CD14-positive monocyte (primary cell): ENCODE data around the gene GLCE. TPM values are rescaled to one million over a fixed set of nuclear protein-coding genes. Genes with fewer than 3 reads are reported as not detected.

Experiments used
- DNase-seq, 3 donors: peaks; one replicate each; pipeline ENCODE4 v3.0.0-alpha.2; 2011 to 2022
- H2AFZ ChIP-seq: 2 replicates; pipeline ENCODE4 v1.6.0; 2012; ENCODE audit warnings: mild to moderate bottlenecking, low read depth, low read length, inconsistent platforms; ENCODE audit not compliant: insufficient read depth, poor library complexity, severe bottlenecking
- H3K27ac ChIP-seq, 2 donors: 1 replicate in 1 of 2; 2 replicates in 1 of 2; pipeline ENCODE4 v1.5.1; 2012 to 2013; ENCODE audit warnings: low read length in 2 of 2, control low read depth in 1 of 2, inconsistent platforms in 1 of 2, low read depth in 1 of 2, mild to moderate bottlenecking in 1 of 2
- H3K27me3 ChIP-seq, 2 donors: one replicate each; pipeline versions ENCODE4 v1.6.0 to v1.6.1; 2011 to 2013; ENCODE audit warnings: low read length in 2 of 2; ENCODE audit not compliant: control insufficient read depth in 2 of 2, insufficient read depth in 2 of 2
- H3K36me3 ChIP-seq, 2 donors: replicated peaks in 1 of 2; 1 replicate in 1 of 2; 2 replicates in 1 of 2; pipeline versions ENCODE4 v1.5.1 to v1.6.1; 2012 to 2013; ENCODE audit warnings: low read length in 2 of 2, control low read depth in 1 of 2, inconsistent platforms in 1 of 2, mild to moderate bottlenecking in 1 of 2; ENCODE audit not compliant: insufficient read depth in 2 of 2, control insufficient read depth in 1 of 2
- H3K4me1 ChIP-seq, 2 donors: 1 replicate in 1 of 2; 2 replicates in 1 of 2; pipeline versions ENCODE4 v1.5.1 to v1.6.1; 2012 to 2013; ENCODE audit warnings: low read length in 2 of 2, control low read depth in 1 of 2, inconsistent platforms in 1 of 2, mild to moderate bottlenecking in 1 of 2, moderate library complexity in 1 of 2; ENCODE audit not compliant: insufficient read depth in 2 of 2, control insufficient read depth in 1 of 2
- H3K4me2 ChIP-seq: replicated peaks from 2 replicates; pipeline ENCODE3; 2012; ENCODE audit warnings: low read length, moderate library complexity, mild to moderate bottlenecking; ENCODE audit not compliant: poor library complexity, severe bottlenecking; ENCODE audit errors: extremely low read depth
- H3K4me3 ChIP-seq, 3 experiments: fragments of 200-600 bp in 1 of 3; sonication (generic) in 1 of 3; replicated peaks in 1 of 3; 1 replicate in 2 of 3; 2 replicates in 1 of 3; pipeline ENCODE4 v1.5.1; 2011 to 2013; ENCODE audit warnings: low read length in 3 of 3, mild to moderate bottlenecking in 3 of 3, control low read depth in 2 of 3, low read depth in 2 of 3, inconsistent platforms in 1 of 3, moderate library complexity in 1 of 3
- H3K79me2 ChIP-seq: 2 replicates; pipeline ENCODE4 v1.6.0; 2012; ENCODE audit warnings: mild to moderate bottlenecking, control low read depth, inconsistent platforms, low read length, moderate library complexity; ENCODE audit not compliant: insufficient read depth
- H3K9ac ChIP-seq: 2 replicates; pipeline ENCODE4 v1.6.0; 2017; ENCODE audit warnings: low read length, mild to moderate bottlenecking; ENCODE audit not compliant: insufficient read depth, poor library complexity, severe bottlenecking
- H3K9me3 ChIP-seq, 2 donors: replicated peaks in 1 of 2; 1 replicate in 1 of 2; 2 replicates in 1 of 2; pipeline versions ENCODE4 v1.5.1 to v1.6.1; 2012 to 2013; ENCODE audit warnings: low read length in 2 of 2, control low read depth in 1 of 2; ENCODE audit not compliant: control insufficient read depth in 1 of 2, insufficient read depth in 1 of 2
- H4K20me1 ChIP-seq: 2 replicates; pipeline ENCODE4 v1.6.0; 2012; ENCODE audit warnings: mild to moderate bottlenecking, low read length, control low read depth, moderate library complexity; ENCODE audit not compliant: insufficient read depth
- H3K27ac Mint-ChIP-seq, 7 donors: one replicate each; pipeline ENCODE4 v1.8.0; 2020; ENCODE audit warnings: mild to moderate bottlenecking in 7 of 7, mixed read lengths in 7 of 7, moderate library complexity in 6 of 7, inconsistent platforms in 2 of 7
- H3K27me3 Mint-ChIP-seq, 3 donors: one replicate each; pipeline ENCODE4 v1.8.0; 2021 to 2022; ENCODE audit warnings: low read depth in 3 of 3, mild to moderate bottlenecking in 3 of 3, mixed read lengths in 3 of 3, moderate library complexity in 3 of 3, inconsistent platforms in 1 of 3
- H3K36me3 Mint-ChIP-seq, 2 donors: one replicate each; pipeline ENCODE4 v1.8.0; 2020; ENCODE audit warnings: mixed read lengths in 2 of 2, inconsistent platforms in 1 of 2, mild to moderate bottlenecking in 1 of 2
- H3K4me1 Mint-ChIP-seq: one replicate; pipeline ENCODE4 v1.8.0; 2020; ENCODE audit warnings: mild to moderate bottlenecking, mixed read lengths
- H3K4me3 Mint-ChIP-seq, 2 donors: one replicate each; pipeline ENCODE4 v1.8.0; 2020; ENCODE audit warnings: mild to moderate bottlenecking in 2 of 2, mixed read lengths in 2 of 2, moderate library complexity in 1 of 2
- H3K9me3 Mint-ChIP-seq, 7 donors: one replicate each; pipeline ENCODE4 v1.8.0; 2020 to 2022; ENCODE audit warnings: mixed read lengths in 7 of 7, mild to moderate bottlenecking in 6 of 7, moderate library complexity in 6 of 7, inconsistent platforms in 2 of 7
- WGBS: methylation state at CpG from one replicate; pipeline ENCODE4 v1.1.5; 2013; ENCODE audit warnings: missing lambda C conversion rate; ENCODE audit not compliant: insufficient coverage; 5-methylcytosine and 5-hydroxymethylcytosine counted together
- intact Hi-C, 2 donors: fragments of 100-400 bp; cut with micrococcal nuclease; formaldehyde crosslinking; loops; one replicate each; pipeline versions ENCODE4 v1.15.0 to v1.15.1; 2023
- polyA plus RNA-seq, 3 donors: library from polyadenylated mRNA; depleted of rRNA in 1 of 3; unstranded in 2 of 3; stranded (reverse) in 1 of 3; fragments of 300-500 nt in 2 of 3; fragments of >200 nt in 1 of 3; fragmentation: Illumina TruSeq in 2 of 3; gene quantifications; 1 replicate in 2 of 3; 2 replicates in 1 of 3; pipeline ENCODE4 v1.2.3, GENCODE V29; 2012 to 2021
- TF ChIP-seq, protein P1 (sequence below): fragments of 200-600 bp; IDR thresholded peaks from one replicate; pipeline ENCODE4 v1.8.0; 2022; ENCODE audit warnings: antibody characterized with exemption, mild to moderate bottlenecking

Gene GLCE
- polyA plus RNA-seq, 3 donors: 11.0 to 24.3 (median 24.0) TPM

DNA sequence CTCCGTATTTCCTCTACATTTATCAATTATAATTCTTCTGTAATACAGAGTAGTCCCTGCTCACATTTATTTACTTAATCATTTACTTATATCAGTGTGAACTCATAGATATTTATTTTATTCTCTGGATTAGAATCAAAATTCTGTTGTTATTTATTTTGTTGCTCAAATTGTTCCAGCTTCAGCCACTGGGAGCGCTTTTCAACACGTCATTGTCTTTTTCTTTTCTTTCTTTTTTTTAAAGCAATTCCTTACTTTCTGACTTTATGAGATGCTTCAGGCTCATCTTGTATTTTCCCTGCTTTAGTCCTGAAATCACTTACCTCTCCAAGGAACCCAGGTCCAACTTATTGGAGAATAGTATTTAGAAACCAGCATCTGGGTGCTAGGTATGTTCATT is 53.4 kb downstream of the GLCE start:
- H3K9me3 ChIP-seq: peaks cover 0 to 5% of the 10 kb centered on the region in 2 donors
- DNase-seq: no peak
- Mint-ChIP-seq H3K4me1 (no peaks in the 10 kb centered on the region), H3K27me3 (no peaks in the 10 kb centered on the region), H3K27ac (no peak overlapping the region), H3K4me3 (no peak overlapping the region), H3K9me3 (peaks cover 0 to 8% (median 3%) of the 10 kb centered on the region in 7 donors), H3K36me3 (peaks cover 11 to 15% of the 10 kb centered on the region in 2 donors)
- intact Hi-C loops: no loop called here
- H3K36me3 ChIP-seq: no peaks in the 10 kb centered on the region
- no peaks in the 10 kb centered on the region for H3K4me1 ChIP-seq
- no peaks in the 10 kb centered on the region for H3K79me2 ChIP-seq
- no peak overlapping the region for H3K9ac ChIP-seq
- H3K27ac ChIP-seq: no peak overlapping the region
- no peak overlapping the region for H3K4me2 ChIP-seq
- H2AFZ ChIP-seq: no peak overlapping the region
- H4K20me1 ChIP-seq: no peaks in the 10 kb centered on the region
- TF ChIP-seq, protein P1, sequence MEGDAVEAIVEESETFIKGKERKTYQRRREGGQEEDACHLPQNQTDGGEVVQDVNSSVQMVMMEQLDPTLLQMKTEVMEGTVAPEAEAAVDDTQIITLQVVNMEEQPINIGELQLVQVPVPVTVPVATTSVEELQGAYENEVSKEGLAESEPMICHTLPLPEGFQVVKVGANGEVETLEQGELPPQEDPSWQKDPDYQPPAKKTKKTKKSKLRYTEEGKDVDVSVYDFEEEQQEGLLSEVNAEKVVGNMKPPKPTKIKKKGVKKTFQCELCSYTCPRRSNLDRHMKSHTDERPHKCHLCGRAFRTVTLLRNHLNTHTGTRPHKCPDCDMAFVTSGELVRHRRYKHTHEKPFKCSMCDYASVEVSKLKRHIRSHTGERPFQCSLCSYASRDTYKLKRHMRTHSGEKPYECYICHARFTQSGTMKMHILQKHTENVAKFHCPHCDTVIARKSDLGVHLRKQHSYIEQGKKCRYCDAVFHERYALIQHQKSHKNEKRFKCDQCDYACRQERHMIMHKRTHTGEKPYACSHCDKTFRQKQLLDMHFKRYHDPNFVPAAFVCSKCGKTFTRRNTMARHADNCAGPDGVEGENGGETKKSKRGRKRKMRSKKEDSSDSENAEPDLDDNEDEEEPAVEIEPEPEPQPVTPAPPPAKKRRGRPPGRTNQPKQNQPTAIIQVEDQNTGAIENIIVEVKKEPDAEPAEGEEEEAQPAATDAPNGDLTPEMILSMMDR: no peak
- WGBS: no CpG with 5 or more reads among the region's 3 CpGs
- H3K4me3 ChIP-seq: no peak overlapping the region
- H3K27me3 ChIP-seq: no peaks in the 10 kb centered on the region

GRCh38 chr15:69215314-69216035 is 55.0 kb downstream of the GLCE start:
- Histone ChIP-seq H3K9ac (no peak overlapping the region), H3K4me2 (no peak overlapping the region), H3K4me3 (no peak overlapping the region), H3K9me3 (peaks cover 0 to 5% of the 10 kb centered on the region in 2 donors), H3K36me3 (no peaks in the 10 kb centered on the region), H3K27ac (no peak overlapping the region), H3K27me3 (no peaks in the 10 kb centered on the region), H3K79me2 (no peaks in the 10 kb centered on the region), H4K20me1 (no peaks in the 10 kb centered on the region), H2AFZ (no peak overlapping the region), H3K4me1 (no peaks in the 10 kb centered on the region)
- no peak overlapping the region for H3K27ac Mint-ChIP-seq
- H3K4me1 Mint-ChIP-seq: no peaks in the 10 kb centered on the region
- H3K36me3 Mint-ChIP-seq: peaks cover 12 to 15% of the 10 kb centered on the region in 2 donors
- TF ChIP-seq, protein P1: no peak
- H3K4me3 Mint-ChIP-seq: no peak overlapping the region
- intact Hi-C loops: no loop called here
- peaks cover 0 to 8% (median 3%) of the 10 kb centered on the region in 7 donors for H3K9me3 Mint-ChIP-seq
- no peaks in the 10 kb centered on the region for H3K27me3 Mint-ChIP-seq
- no CpG with 5 or more reads among the region's 2 CpGs for WGBS
- no peak for DNase-seq
